VCaP (cell line): Measurements from ENCODE around the gene HIVEP2.

Experiments
- H3K27ac ChIP-seq: fragments of 450-650 bp; 2 replicates; pipeline ENCODE4 v1.5.1; 2017
- CTCF ChIP-seq: fragments of 450-650 bp; conservative IDR thresholded peaks from 2 replicates; pipeline ENCODE4 v1.5.1; 2017; ENCODE audit warnings: mild to moderate bottlenecking, moderate library complexity

Gene HIVEP2

GRCh38 chr6:142708651-142709050 is 236.3 kb downstream of the HIVEP2 start:
- TF ChIP-seq CTCF, result no peak
- no peak overlapping the region for H3K27ac ChIP-seq

- no peak overlapping the region for H3K27ac ChIP-seq
- no peak for TF ChIP-seq CTCF
Observed at GRCh38 chr6:142707255-142707654, 237.7 kb downstream of the HIVEP2 start.

- no peak for TF ChIP-seq CTCF
- H3K27ac ChIP-seq, result no peak overlapping the region
Observed at GRCh38 chr6:142706210-142706609, 238.8 kb downstream of the HIVEP2 start.

GRCh38 chr6:142705054-142705453 is 239.9 kb downstream of the HIVEP2 start:
- TF ChIP-seq CTCF, result no peak
- H3K27ac ChIP-seq, result no peak overlapping the region

- H3K27ac ChIP-seq, result no peak overlapping the region
- TF ChIP-seq CTCF, result no peak
Observed at GRCh38 chr6:142702501-142703460, 242.2 kb downstream of the HIVEP2 start.
